Activated CD8-positive, alpha-beta T cell treated with anti-CD3 and anti-CD28 coated beads for 36 hours (primary cell): ENCODE measurements around the gene SNRPD3. TPM values are rescaled to one million over a fixed set of nuclear protein-coding genes. Genes with fewer than 3 reads are reported as not detected.

Experiments used
- ATAC-seq: fragments of 200-7000 bp; cut with Tn5 transposase; one replicate; pipeline ENCODE4 v1.10.0; 2021; ENCODE audit warnings: mild to moderate bottlenecking, moderate library complexity
- CTCF ChIA-PET: fragments of 350-600 bp; sonication (Branson Sonifier 250); formaldehyde crosslinking; loops from one replicate; lab custom pipeline; 2021; ENCODE audit warnings: antibody characterized with exemption; lab: Charles Lee
- POLR2A ChIA-PET: fragments of 350-600 bp; sonication (Branson Sonifier 250); formaldehyde crosslinking; loops from one replicate; lab custom pipeline; 2021; ENCODE audit warnings: antibody characterized with exemption; lab: Charles Lee
- DNase-seq: peaks from one replicate; pipeline ENCODE4 v3.0.0-alpha.2; 2020
- H3K27ac Mint-ChIP-seq: one replicate; pipeline ENCODE4 v1.8.0; 2021; ENCODE audit warnings: mild to moderate bottlenecking, mixed read lengths
- H3K27me3 Mint-ChIP-seq: one replicate; pipeline ENCODE4 v1.8.0; 2021; ENCODE audit warnings: mixed read lengths
- H3K36me3 Mint-ChIP-seq: one replicate; pipeline ENCODE4 v1.8.0; 2021; ENCODE audit warnings: low read depth, mixed read lengths
- H3K4me1 Mint-ChIP-seq: one replicate; pipeline ENCODE4 v1.8.0; 2021; ENCODE audit warnings: low read depth, mixed read lengths
- H3K4me3 Mint-ChIP-seq: one replicate; pipeline ENCODE4 v1.8.0; 2021; ENCODE audit warnings: mild to moderate bottlenecking, moderate library complexity, mixed read lengths
- H3K9me3 Mint-ChIP-seq: one replicate; pipeline ENCODE4 v1.8.0; 2021; ENCODE audit warnings: mixed read lengths
- intact Hi-C: fragments of 100-400 bp; cut with micrococcal nuclease; formaldehyde crosslinking; loops from one replicate; pipeline ENCODE4 v1.10.0; 2022
- total RNA-seq, 2 experiments: library from RNA; stranded (reverse); gene quantifications; one replicate each; pipeline ENCODE4 v1.2.3, GENCODE V29; 2021
- TF ChIP-seq, protein P1 (sequence below): fragments of 200-600 bp; IDR thresholded peaks from one replicate; pipeline ENCODE4 v1.8.0; 2022; ENCODE audit warnings: antibody characterized with exemption, mild to moderate bottlenecking

SNRPD3 gene
- total RNA-seq, 2 experiments from 2014 or later: 153 to 165 TPM

DNA sequence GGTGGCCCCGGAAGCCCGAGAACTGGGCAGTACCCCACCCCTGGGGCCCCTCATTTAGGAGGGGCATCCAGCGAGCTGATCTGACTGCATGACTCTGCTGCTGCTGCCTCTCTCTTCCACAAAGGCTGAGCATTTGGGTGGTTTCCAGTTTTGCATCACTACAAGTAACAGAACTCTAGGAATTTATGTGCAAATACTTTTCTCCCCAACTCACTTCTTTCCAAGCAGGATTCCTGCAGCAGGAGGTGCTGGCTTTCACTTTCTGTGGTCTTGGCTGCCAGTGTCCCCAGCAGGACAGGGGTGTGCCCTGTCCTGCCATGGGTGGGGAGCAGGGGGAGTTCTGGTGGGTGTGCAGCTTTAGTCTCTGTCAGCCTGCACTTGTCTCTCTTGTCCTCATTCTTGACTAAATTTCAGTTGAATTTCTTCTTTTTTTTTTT, 39.5 kb upstream of the SNRPD3 start:
- Mint-ChIP-seq H3K9me3 (no peaks in the 10 kb centered on the region), H3K27ac (no peak overlapping the region), H3K27me3 (no peaks in the 10 kb centered on the region), H3K36me3 (no peaks in the 10 kb centered on the region), H3K4me1 (peaks cover 5% of the 10 kb centered on the region), H3K4me3 (no peak overlapping the region)
- intact Hi-C loops: no loop called here
- TF ChIP-seq, protein P1, sequence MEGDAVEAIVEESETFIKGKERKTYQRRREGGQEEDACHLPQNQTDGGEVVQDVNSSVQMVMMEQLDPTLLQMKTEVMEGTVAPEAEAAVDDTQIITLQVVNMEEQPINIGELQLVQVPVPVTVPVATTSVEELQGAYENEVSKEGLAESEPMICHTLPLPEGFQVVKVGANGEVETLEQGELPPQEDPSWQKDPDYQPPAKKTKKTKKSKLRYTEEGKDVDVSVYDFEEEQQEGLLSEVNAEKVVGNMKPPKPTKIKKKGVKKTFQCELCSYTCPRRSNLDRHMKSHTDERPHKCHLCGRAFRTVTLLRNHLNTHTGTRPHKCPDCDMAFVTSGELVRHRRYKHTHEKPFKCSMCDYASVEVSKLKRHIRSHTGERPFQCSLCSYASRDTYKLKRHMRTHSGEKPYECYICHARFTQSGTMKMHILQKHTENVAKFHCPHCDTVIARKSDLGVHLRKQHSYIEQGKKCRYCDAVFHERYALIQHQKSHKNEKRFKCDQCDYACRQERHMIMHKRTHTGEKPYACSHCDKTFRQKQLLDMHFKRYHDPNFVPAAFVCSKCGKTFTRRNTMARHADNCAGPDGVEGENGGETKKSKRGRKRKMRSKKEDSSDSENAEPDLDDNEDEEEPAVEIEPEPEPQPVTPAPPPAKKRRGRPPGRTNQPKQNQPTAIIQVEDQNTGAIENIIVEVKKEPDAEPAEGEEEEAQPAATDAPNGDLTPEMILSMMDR: no peak
- ChIA-PET POLR2A (no interaction called here), CTCF (no interaction called here)
- DNase-seq (no peak), ATAC-seq (no peak)

DNA sequence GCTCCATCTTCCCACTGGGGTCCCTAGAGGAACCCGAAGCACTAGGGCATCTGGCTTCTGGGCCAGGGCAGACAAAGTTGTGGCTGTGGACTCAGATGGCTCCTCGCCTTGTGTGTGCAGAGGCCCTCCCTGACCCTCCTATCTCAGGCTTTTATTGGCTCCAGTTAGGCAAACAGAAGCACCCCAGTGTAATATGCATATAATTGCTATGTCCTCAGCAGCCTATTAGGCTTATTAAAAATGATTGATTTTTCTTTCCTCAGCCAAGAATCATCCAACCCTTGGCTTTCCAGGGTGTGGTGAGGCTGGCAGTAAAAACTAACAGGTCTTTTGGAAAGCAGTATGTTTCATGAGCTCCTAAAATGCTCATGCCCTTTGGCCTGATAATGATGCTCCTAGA, 38.4 kb upstream of the SNRPD3 start:
- no peaks in the 10 kb centered on the region for H3K36me3 Mint-ChIP-seq
- no peaks in the 10 kb centered on the region for H3K9me3 Mint-ChIP-seq
- DNase-seq (no peak), ATAC-seq (no peak)
- ChIA-PET POLR2A (no interaction called here), CTCF (interaction anchor here (0.7 to 1.5 kb wide), 2 partner anchors 15 to 18 kb away, joined by 3 to 4 read pairs; no protein-coding TSS in a partner anchor)
- H3K27ac Mint-ChIP-seq: no peak overlapping the region
- peaks cover 4% of the 10 kb centered on the region for H3K4me1 Mint-ChIP-seq
- intact Hi-C loops: no loop called here
- H3K4me3 Mint-ChIP-seq: no peak overlapping the region
- H3K27me3 Mint-ChIP-seq: no peaks in the 10 kb centered on the region
- TF ChIP-seq, protein P1: no peak

DNA sequence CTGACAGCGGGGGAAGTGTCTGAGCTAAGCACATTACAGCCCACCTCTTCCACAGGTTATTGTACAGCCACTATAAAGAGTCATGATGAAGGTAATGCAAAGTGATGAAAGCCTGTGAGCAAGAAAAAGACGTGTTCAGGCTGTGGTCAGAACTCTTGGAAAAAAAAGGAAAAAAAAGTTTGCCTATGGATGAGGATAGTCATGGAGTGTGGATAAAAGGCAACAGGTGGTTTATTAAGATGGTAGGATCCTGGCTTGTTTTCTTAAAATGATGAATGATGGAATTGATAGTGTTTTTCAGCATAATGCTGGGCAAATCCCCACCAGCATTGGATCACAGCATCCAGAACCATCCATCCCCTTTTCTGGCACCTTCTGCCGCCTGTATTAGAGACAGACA, 37.6 kb upstream of the SNRPD3 start:
- Mint-ChIP-seq H3K27me3 (no peaks in the 10 kb centered on the region), H3K27ac (no peak overlapping the region)

DNA sequence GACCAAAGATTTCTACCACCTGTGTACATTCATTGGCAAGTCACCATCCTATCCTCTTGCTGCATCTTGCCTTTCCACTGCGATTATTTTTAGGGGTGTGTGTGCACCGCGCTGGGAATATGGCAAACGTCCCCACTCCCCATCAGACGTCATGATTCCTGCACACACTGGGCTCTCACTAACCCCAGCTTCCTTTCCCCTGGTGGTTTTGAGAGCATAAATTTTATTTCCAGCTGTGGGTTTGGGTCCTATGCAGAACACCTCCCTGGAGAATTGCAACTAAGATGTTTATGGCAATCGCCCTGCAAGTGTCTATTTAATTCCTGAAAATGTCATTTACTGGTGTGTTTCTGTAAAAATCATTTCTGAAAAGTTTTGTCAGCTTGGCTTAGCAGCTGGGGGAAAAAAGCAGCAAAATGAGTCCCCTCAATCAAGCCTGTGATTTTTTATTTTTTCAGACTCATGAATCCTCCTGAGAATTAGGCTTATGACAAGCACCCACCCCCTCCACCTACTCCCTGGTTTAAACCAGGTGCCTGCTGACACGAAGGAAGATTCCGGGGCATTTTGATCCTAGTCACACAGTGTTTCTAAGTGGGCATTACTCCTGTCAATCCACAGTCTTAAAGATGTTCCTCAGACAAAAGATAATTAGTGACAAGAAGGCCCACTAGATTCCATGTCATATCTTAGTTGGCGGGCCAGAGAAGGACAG, 36.9 kb upstream of the SNRPD3 start:
- ChIA-PET CTCF (no interaction called here), POLR2A (no interaction called here)
- ATAC-seq: no peak
- Mint-ChIP-seq H3K9me3 (no peaks in the 10 kb centered on the region), H3K4me1 (peaks cover 4% of the 10 kb centered on the region), H3K27ac (no peak overlapping the region), H3K36me3 (no peaks in the 10 kb centered on the region), H3K27me3 (no peaks in the 10 kb centered on the region), H3K4me3 (no peak overlapping the region)
- no peak for DNase-seq
- intact Hi-C loops: no loop called here
- TF ChIP-seq, protein P1: no peak

More for the DNA sequence above, 37.6 kb upstream of the SNRPD3 start:
- ChIA-PET POLR2A (no interaction called here), CTCF (interaction anchor here (0.7 to 1.5 kb wide), 2 partner anchors 16 to 17 kb away, joined by 3 to 4 read pairs; no protein-coding TSS in a partner anchor)
- Mint-ChIP-seq H3K9me3 (no peaks in the 10 kb centered on the region), H3K36me3 (no peaks in the 10 kb centered on the region), H3K4me1 (peaks cover 4% of the 10 kb centered on the region), H3K4me3 (no peak overlapping the region)
- DNase-seq: no peak
- TF ChIP-seq, protein P1: no peak
- no peak for ATAC-seq
- intact Hi-C loops: no loop called here

DNA sequence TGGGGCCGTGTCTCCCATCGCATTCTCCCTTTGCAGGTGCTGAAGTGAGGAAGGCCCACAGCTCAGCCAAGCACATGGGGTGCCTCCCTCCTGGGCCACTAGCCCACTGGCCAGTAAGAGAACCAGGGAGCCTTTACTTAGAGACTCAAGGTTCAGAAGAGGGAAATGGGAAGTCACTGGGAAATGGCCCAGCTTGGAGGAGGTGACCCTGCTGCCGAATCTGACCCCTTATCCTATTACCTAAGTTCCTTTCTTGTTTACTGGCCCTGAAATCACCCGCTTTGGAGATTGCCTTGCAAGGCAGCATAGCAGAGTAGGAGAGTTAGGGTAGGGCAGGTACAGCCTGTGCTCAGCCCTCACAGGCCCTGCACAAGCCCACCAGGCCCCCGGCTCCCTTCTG, 36.3 kb upstream of the SNRPD3 start:
- POLR2A ChIA-PET: no interaction called here
- H3K27ac Mint-ChIP-seq: no peak overlapping the region
- DNase-seq (no peak), ATAC-seq (no peak)
- peaks cover 4% of the 10 kb centered on the region for H3K4me1 Mint-ChIP-seq
- TF ChIP-seq, protein P1: no peak
- no peaks in the 10 kb centered on the region for H3K27me3 Mint-ChIP-seq
- intact Hi-C loops: no loop called here
- CTCF ChIA-PET: no interaction called here
- H3K9me3 Mint-ChIP-seq: no peaks in the 10 kb centered on the region
- no peaks in the 10 kb centered on the region for H3K36me3 Mint-ChIP-seq
- H3K4me3 Mint-ChIP-seq: no peak overlapping the region
